ENCODE measurements around the gene DEDD. TPM values are rescaled to one million over a fixed set of nuclear protein-coding genes. Genes with fewer than 3 reads are reported as not detected.

Gene DEDD
- total RNA-seq, 1 experiment from 2014 or later, result 48.1 TPM

DNA sequence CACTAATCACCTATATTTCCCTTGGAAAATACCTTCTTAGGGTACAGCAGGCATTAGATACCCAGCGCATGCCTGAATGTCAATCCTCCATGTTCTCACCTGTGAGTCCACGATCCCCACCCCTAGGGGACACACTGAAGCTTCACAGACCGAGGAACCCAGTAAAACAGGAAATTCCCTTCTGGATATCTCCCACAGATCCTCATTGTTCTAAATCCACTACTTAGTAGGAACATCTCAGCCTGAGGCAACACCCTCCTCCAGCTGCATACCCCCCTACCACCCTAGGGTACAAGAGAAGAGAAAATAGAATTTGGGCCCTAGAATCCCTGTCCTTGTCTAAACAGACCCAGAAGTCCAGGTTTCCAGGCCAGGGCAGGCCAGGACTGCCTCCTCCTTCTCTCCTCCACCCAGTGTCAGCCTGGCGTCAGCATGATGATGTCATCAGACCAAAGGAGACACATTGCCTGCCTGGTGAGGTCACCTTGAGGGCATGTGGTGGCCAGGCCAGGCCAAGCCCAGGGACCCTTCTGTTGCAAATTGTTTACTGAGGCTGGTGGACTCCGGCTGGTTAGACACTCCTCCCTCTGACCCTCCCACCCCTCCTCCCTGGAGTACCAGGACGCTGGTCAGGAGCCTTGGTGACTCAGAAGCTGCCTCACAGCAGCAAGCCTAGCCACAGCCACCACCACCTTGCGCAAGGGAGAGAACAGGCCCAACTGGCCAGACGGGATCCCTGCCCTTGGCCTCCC, 49.3 kb downstream of the DEDD start:
- in situ Hi-C loops (cut with HindIII; ENCODE audit: low sequenced_read_pairs), result no loop called here
- no peak for DNase-seq (ENCODE audit: low spot score)

DNA sequence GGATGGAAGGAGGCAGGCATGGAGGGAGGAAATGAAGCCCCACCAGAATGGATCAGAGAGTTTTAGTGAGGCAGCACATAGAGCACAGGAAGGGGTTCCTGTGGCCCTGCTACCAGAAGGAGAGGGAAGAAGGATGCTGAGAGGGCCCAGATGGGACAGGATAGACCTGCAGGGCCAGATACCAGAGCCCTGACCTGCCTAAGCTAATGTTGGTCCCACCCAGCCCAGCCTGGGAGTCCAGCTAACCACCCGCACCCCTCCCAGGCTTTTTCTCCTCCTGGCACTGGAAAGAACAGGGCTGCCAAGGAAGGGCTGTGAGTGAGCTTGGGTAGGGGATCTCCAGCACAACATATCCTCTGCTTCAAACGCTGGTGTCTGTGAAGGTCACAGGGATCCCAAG, 50.0 kb downstream of the DEDD start:
- DNase-seq (ENCODE audit: low spot score), result no peak
- in situ Hi-C loops (cut with HindIII; ENCODE audit: low sequenced_read_pairs), result no loop called here

DNA sequence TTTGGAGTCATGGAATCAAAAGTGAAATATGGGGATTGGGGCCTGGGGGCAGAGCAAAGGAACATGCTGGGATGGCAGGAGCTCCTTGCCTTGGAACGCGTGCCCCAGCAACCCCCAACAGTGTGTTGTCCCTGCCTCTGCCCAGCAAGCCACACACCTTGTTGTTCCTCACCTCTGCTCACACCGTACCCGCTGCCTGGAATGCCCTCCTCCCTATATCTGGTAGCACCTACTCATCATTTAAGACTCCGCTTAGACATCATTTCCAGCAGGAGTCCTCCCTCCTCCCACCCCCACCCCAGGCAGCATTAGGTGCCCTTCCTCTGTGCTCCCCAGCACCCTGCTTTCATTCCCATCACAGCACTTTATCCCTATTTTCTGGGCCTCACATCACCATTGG, 50.9 kb downstream of the DEDD start:
- no peak for DNase-seq (ENCODE audit: low spot score)
- in situ Hi-C loops (cut with HindIII; ENCODE audit: low sequenced_read_pairs), result no loop called here

DNA sequence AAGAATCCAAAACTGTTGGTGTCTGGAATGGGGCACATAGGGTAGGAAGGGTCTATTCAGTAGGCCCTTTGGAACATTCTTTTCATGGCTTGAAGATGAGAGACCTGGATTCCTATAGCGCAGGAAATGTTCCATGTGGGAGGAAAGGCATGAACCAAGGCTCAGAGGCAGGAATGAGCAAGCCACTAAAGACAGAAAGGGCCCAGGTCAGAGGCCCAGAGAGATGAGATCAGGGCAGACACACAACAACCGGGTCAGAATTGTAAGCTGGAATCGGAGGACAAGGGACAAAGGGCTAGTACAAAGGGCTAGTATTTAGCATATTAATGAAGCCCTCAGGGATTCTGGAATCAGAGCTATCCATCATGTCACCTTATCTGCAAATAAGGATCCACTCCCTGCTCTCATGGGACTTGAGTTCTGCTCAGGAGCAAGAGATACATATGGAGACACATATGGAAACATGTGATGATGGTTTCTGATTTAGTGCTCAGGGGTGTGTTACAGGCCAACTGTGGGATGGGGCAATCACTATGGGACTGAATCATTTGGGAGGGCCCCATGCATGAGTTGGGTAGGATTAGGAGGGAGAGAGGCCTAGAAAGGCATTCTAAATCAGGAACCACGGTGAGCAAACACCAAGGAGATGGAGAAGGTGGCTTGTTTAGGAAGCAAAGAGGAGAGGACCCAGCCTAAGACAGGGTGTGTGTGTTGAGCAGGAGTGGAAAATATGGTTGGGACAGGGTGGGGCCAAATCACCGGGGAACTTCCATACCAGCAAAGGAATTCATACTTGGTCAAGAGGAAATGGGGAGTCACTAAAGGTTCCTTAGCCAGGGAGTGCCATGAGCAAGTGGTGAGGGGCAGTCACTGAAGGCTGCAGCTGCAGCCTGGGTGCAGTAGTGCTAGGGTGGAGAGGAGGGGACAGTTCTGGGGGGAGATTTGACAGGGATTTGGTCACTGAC, 51.7 kb downstream of the DEDD start:
- in situ Hi-C loops (cut with HindIII; ENCODE audit: low sequenced_read_pairs), result no loop called here
- DNase-seq (ENCODE audit: low spot score), result no peak

DNA sequence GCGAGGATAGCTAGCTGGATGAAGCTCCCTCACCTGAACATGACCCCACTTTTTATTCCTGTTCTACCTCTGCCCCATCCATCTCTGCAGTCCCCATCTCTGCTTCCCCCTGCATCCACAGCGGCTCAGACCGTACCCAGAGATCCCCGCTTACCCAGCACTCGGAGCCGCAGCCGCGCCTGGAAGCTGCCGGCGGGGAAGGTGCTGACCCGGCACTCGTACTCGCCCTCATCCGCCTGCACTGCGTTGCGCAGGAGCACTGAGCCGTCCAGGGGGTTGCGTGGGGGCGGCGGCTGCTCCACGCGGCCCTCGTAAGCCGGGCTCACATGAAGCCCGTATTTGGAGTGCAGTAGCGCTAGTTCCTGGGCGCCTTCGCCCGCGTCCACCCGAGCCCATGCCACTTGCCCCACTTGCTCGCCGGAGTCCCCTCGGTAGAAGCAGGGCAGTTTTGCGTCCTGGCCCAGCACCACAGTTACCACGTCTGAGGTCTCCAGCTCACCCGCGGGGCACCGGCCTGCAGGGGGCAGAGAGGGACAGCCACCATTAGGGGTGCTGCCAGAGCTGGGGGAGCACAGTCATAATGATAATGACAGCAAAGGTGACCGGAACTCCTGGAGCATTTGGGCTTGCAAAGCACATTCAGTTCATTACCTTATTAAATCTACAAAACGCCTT, 52.9 kb downstream of the DEDD start:
- DNase-seq (ENCODE audit: low spot score), result no peak
- in situ Hi-C loops (cut with HindIII; ENCODE audit: low sequenced_read_pairs), result no loop called here

DNA sequence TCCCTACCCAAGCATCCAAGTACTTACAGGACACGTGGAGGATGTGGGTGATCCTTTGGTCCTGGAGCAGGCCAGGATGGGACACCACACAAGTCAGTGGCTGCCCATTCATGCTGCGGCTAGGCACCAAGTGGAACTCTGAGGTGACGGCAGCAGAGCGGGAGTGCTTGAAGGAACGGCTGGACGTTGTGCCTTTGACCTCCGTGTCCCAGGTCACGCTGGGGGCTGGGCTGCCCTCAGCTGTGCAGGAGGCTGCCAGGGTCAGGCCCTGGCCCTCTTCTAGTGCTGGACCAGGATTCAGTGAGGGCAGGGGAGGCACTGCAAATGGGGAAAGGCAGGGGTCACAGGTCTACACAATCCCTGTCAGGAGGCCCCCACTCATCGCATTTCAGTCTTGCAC, 55.0 kb downstream of the DEDD start:
- no peak for DNase-seq (ENCODE audit: low spot score)
- in situ Hi-C loops (cut with HindIII; ENCODE audit: low sequenced_read_pairs), result no loop called here

DNA sequence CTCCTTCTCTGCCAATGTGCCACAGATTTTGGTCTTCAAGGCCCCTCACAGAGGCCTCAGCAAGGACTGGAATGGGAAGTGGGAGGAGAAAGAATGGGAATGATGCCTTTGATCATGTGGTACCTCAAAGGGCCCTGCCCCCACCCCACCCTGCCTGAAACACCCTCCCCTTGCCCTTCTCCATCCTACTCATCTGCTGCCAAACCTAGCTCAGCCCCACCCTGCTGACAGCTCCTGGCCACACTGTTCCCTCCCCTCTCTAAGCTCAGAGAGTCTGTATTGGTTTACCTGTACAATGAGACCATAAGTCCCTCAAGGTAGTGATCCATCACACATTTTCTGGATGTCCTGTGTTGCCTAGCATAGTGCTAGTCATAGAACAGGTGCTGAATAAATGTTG, 56.1 kb downstream of the DEDD start:
- in situ Hi-C loops (cut with HindIII; ENCODE audit: low sequenced_read_pairs), result no loop called here
- no peak for DNase-seq (ENCODE audit: low spot score)

DNA sequence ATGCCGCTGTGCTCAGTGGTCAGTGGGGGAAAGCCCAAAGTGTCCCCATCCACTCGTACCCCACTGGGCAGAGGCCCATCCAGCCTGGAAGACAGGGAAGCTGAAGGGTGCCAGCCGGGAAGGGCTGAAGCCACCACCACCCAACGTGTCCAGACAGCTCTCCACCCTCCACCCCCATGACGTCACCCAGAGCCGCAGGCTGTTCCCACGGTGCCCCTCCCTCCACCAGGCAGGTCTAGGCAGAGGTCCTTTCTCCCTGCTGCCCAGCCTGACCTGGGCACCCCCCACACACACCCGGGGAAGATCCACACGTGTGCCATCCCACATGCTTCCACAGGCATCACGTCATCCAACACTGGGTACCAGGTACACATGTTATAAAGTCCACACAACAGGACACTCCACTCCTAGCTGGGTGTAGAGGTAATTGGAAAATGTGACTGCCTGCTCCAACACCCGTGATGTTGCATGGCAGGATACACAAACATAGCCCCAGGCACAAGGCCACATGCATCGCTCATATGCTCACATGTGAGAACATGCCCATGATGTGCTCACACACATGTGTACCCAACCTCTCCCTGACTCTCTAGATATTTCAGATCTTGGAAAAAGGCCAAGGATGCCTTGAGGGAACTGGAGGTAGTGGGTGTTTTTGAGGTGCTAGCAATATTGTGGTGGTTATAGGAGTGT, 57.6 kb downstream of the DEDD start:
- in situ Hi-C loops (cut with HindIII; ENCODE audit: low sequenced_read_pairs), result no loop called here
- DNase-seq (ENCODE audit: low spot score), result no peak

DNA sequence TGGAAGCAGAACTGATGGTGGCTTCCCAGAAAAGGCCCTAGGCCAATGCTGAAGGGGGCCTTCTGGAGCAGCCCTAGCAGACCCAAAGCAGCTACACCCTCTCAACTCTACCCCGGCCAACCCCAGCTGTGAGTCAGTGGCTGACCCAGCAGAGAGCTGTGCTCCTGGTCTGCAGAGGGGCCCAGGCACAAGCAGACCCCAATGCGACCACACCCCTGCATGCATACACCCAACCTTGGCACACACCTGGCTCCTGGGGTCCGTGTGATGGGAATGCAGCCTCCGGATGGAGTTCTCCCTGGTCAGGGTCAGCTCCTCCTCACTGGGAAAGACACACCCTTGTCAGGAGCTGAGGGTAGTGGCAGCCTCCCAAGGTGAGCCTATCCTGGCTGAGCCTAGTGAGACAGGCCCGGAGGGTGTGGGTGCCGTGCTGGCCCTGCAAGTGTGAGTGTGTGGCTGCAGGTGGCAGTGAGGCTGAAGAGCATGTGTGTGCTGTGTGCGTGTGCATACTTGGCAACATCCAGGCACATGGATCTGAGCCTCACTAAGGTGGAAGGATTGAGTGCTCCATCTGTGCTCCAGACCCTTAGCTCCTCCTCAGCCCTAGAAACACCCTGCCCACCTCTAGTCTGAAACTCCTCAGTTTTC, 58.9 kb downstream of the DEDD start:
- no peak for DNase-seq (ENCODE audit: low spot score)
- in situ Hi-C loops (cut with HindIII; ENCODE audit: low sequenced_read_pairs), result no loop called here

DNA sequence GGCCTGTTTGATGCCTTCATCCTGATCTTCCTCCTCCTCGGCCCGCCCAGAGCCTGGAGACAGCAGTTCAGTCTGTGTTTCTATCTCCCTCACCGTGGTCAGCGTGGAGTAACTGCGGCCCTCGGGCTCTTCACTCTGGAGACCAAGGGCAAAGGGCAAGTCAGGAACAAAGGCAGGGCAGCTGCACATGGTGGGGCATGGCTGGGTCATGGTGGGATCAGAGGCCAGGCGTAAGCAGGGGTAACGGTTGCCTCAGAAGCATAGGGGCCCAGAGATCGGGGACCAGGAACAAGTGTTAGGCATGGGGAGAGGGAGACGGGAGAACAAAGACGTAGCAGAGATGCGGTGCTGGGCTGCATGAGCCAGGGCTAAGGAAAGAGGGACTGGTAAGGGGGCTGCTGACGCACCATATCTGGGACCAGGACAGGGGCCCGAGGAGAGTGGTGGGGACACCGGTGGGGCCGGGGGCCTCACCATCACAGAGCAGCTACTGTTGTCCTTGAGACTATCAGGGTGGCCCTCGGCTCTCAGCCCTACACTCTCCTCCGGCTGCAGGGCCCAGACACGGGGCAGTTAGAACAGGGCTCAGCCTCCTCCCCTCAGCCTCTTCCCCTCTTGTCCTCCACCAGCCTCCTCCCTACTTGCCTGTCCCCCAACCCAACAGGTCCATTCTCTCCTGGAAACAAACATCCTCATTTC, 59.6 kb downstream of the DEDD start:
- no peak for DNase-seq (ENCODE audit: low spot score)
- in situ Hi-C loops (cut with HindIII; ENCODE audit: low sequenced_read_pairs), result no loop called here

DNA sequence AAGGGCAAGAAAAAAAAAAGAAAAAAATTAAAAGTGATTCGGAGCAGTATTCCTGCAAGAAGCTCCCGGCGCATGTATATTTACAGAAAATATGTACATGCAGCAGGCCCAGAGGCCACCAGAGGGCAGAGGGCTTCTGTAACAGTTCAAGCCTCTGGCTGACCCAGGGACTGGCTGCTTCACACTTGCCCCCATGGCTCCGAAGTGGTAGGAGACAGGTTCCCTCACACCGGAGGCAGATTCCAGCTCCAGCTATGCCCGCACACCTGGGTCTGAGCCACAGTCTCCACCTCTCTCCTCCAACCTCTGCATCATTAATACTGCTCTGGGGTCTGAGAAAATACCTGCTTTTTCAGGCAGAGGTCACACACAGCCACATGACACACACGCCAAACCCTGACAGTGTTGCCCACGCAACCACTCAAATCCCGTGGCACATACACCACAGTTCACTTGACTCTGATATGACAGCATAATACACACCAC, 60.5 kb downstream of the DEDD start:
- DNase-seq (ENCODE audit: low spot score), result peak; percentile 17
- in situ Hi-C loops (cut with HindIII; ENCODE audit: low sequenced_read_pairs), result no loop called here

Other genes with a start within 250 kb of the DEDD start
- gene ITLN1, start 247.5 kb downstream of the DEDD start, total RNA-seq (2014; rRNA removed; shearing (Covaris generic)), result not detected in 2 replicates
- gene ITLN2, start 177.9 kb downstream of the DEDD start, total RNA-seq (2014; rRNA removed; shearing (Covaris generic)), result not detected in 2 replicates
- gene F11R, start 111.5 kb downstream of the DEDD start, total RNA-seq (2014; rRNA removed; shearing (Covaris generic)), result 47.6 and 60.7 TPM in 2 replicates
- gene TSTD1, start 93.7 kb downstream of the DEDD start, total RNA-seq (2014; rRNA removed; shearing (Covaris generic)), result not detected in 2 replicates
- gene USF1, start 86.7 kb downstream of the DEDD start, total RNA-seq (2014; rRNA removed; shearing (Covaris generic)), result 95.1 and 108 TPM in 2 replicates
- 0.10 TPM in 1 of 2 replicates, not detected in the other for gene ARHGAP30, start 62.8 kb downstream of the DEDD start, total RNA-seq (2014; rRNA removed; shearing (Covaris generic))
- 0.80 and 2.4 TPM in 2 replicates for gene NECTIN4, start 43.1 kb downstream of the DEDD start, total RNA-seq (2014; rRNA removed; shearing (Covaris generic))
- gene KLHDC9, start 34.3 kb downstream of the DEDD start, total RNA-seq (2014; rRNA removed; shearing (Covaris generic)), result 6.3 and 7.1 TPM in 2 replicates
- gene PFDN2, start 14.6 kb downstream of the DEDD start, total RNA-seq (2014; rRNA removed; shearing (Covaris generic)), result 17.5 and 20.8 TPM in 2 replicates
- 19.4 and 22.3 TPM in 2 replicates for gene NIT1, start 14.6 kb downstream of the DEDD start, total RNA-seq (2014; rRNA removed; shearing (Covaris generic))
- gene UFC1, start 21.3 kb upstream of the DEDD start, total RNA-seq (2014; rRNA removed; shearing (Covaris generic)), result 70.8 and 72.9 TPM in 2 replicates
- 3.3 and 8.3 TPM in 2 replicates for gene USP21, start 26.8 kb upstream of the DEDD start, total RNA-seq (2014; rRNA removed; shearing (Covaris generic))
- gene PPOX, start 33.8 kb upstream of the DEDD start, total RNA-seq (2014; rRNA removed; shearing (Covaris generic)), result 22.7 and 27.2 TPM in 2 replicates
- gene B4GALT3, start 44.8 kb upstream of the DEDD start, total RNA-seq (2014; rRNA removed; shearing (Covaris generic)), result 19.4 and 27.9 TPM in 2 replicates
- gene ADAMTS4, start 66.4 kb upstream of the DEDD start, total RNA-seq (2014; rRNA removed; shearing (Covaris generic)), result 0.43 and 0.95 TPM in 2 replicates
- gene NDUFS2, start 69.7 kb upstream of the DEDD start, total RNA-seq (2014; rRNA removed; shearing (Covaris generic)), result 215 and 238 TPM in 2 replicates
- 0.49 TPM in 1 of 2 replicates, not detected in the other for gene FCER1G, start 82.6 kb upstream of the DEDD start, total RNA-seq (2014; rRNA removed; shearing (Covaris generic))
- gene APOA2, start 91.0 kb upstream of the DEDD start, total RNA-seq (2014; rRNA removed; shearing (Covaris generic)), result not detected in 2 replicates
- gene TOMM40L, start 93.4 kb upstream of the DEDD start, total RNA-seq (2014; rRNA removed; shearing (Covaris generic)), result 24.2 and 37.4 TPM in 2 replicates
- gene NR1I3, start 105.5 kb upstream of the DEDD start, total RNA-seq (2014; rRNA removed; shearing (Covaris generic)), result not detected in 2 replicates
- gene PCP4L1, start 126.1 kb upstream of the DEDD start, total RNA-seq (2014; rRNA removed; shearing (Covaris generic)), result not detected in 2 replicates
- gene MPZ, start 177.3 kb upstream of the DEDD start, total RNA-seq (2014; rRNA removed; shearing (Covaris generic)), result 0.68 TPM in 1 of 2 replicates, not detected in the other
- 342 and 386 TPM in 2 replicates for gene SDHC, start 181.7 kb upstream of the DEDD start, total RNA-seq (2014; rRNA removed; shearing (Covaris generic))
- not detected in 2 replicates for gene CFAP126, start 235.2 kb upstream of the DEDD start, total RNA-seq (2014; rRNA removed; shearing (Covaris generic))

Data from G401 (cell line).